OCI-LY3 (cell line): ENCODE results near the gene POLR3K.

Source experiments
- CTCF ChIP-seq: fragments of 200-600, 300-600 bp; sonication (generic); IDR thresholded peaks from 2 replicates; pipeline ENCODE4 v1.5.1; 2014; ENCODE audit warnings: antibody characterized with exemption, low read length, low read depth
- EZH2phosphoT487 ChIP-seq: fragments of 200-600 bp; shearing (Covaris generic); IDR thresholded peaks from 2 replicates; pipeline ENCODE4 v1.6.1; 2018; ENCODE audit warnings: antibody characterized with exemption, mixed run types, low read depth

GRCh38 chr16:64914-65255 lies 11.5 kb upstream of the POLR3K start:
- TF ChIP-seq CTCF (no peak), EZH2phosphoT487 (no peak)
